Smooth muscle cell (in vitro differentiated cells): ENCODE measurements around the gene WASF1. TPM values are rescaled to one million over a fixed set of nuclear protein-coding genes. Genes with fewer than 3 reads are reported as not detected.
"Not testable (repeated sequence)": the region's sequence is repeated elsewhere in the genome, so short reads cannot be mapped to it uniquely, and the experiment has no call there.

Experiments used
- DNase-seq: peaks from one replicate; lab custom pipeline; 2025; ENCODE audit not compliant: unreplicated experiment; lab: John Stamatoyannopoulos, UW
- H2AFZ ChIP-seq: fragments of 200-600 bp; sonication (generic); 2 replicates; pipeline ENCODE4 v1.6.0; 2016; ENCODE audit warnings: antibody characterized with exemption, low read depth, mild to moderate bottlenecking
- H3F3A ChIP-seq: fragments of 200-600 bp; sonication (generic); 2 replicates; pipeline ENCODE4 v1.6.0; 2017; ENCODE audit warnings: antibody characterized with exemption, low read depth
- H3K27ac ChIP-seq: fragments of 200-600 bp; sonication (generic); 2 replicates; pipeline ENCODE4 v1.5.1; 2016; ENCODE audit warnings: low read depth, mild to moderate bottlenecking
- H3K27me3 ChIP-seq: fragments of 200-600 bp; sonication (generic); 2 replicates; pipeline ENCODE4 v1.6.1; 2016; ENCODE audit warnings: low read depth, mild to moderate bottlenecking
- H3K36me3 ChIP-seq: fragments of 200-600 bp; sonication (generic); 2 replicates; pipeline ENCODE4 v1.5.1; 2016; ENCODE audit warnings: low read depth
- H3K4me1 ChIP-seq: fragments of 200-600 bp; sonication (generic); 2 replicates; pipeline ENCODE4 v1.5.1; 2016; ENCODE audit warnings: low read depth
- H3K4me2 ChIP-seq: fragments of 200-600 bp; sonication (generic); 2 replicates; pipeline ENCODE4 v1.6.0; 2016; ENCODE audit warnings: mild to moderate bottlenecking
- H3K4me3 ChIP-seq: fragments of 200-600 bp; sonication (generic); 2 replicates; pipeline ENCODE4 v1.5.1; 2016; ENCODE audit warnings: mild to moderate bottlenecking
- H3K79me2 ChIP-seq: fragments of 200-600 bp; sonication (generic); 2 replicates; pipeline ENCODE4 v1.6.0; 2016; ENCODE audit warnings: low read depth, mild to moderate bottlenecking
- H3K9ac ChIP-seq: fragments of 200-600 bp; sonication (generic); 2 replicates; pipeline ENCODE4 v1.6.0; 2016; ENCODE audit warnings: low read depth
- H3K9me3 ChIP-seq: fragments of 200-600 bp; sonication (generic); replicated peaks from 2 replicates; pipeline ENCODE4 v1.5.1; 2016; ENCODE audit warnings: low read depth
- H4K20me1 ChIP-seq: fragments of 200-600 bp; sonication (generic); 2 replicates; pipeline ENCODE4 v1.6.0; 2016; ENCODE audit warnings: low read depth
- CTCF ChIP-seq: fragments of 200-600 bp; sonication (generic); IDR thresholded peaks from 2 replicates; pipeline ENCODE4 v1.5.1; 2017; ENCODE audit warnings: borderline replicate concordance, mild to moderate bottlenecking, antibody characterized with exemption; ENCODE audit not compliant: insufficient read depth, poor library complexity, severe bottlenecking
- WGBS: methylation state at CpG from one replicate; pipeline ENCODE4 v1.1.7; 2016; ENCODE audit warnings: low lambda C conversion rate; 5-methylcytosine and 5-hydroxymethylcytosine counted together
- polyA plus RNA-seq: library from polyadenylated mRNA; unstranded; fragments of >200 nt; fragmentation: Nextera tagmentation; extraction: Ambion mirVana; gene quantifications from 2 replicates; pipeline ENCODE4 v1.2.1, GENCODE V29; 2016
- total RNA-seq: library from RNA; depleted of rRNA; stranded (reverse); fragments of >200 nt; gene quantifications from 2 replicates; pipeline ENCODE4 v1.2.3, GENCODE V29; 2014

WASF1 gene
- total and polyA plus RNA-seq, 2 experiments from 2014 or later = 16.9 to 26.5 TPM

- Histone ChIP-seq H3K4me2 (no peak overlapping the region), H3K4me3 (no peak overlapping the region), H3K9me3 (no peaks in the 10 kb centered on the region), H3K27me3 (no peaks in the 10 kb centered on the region), H4K20me1 (no peaks in the 10 kb centered on the region), H3F3A (no peaks in the 10 kb centered on the region), H2AFZ (no peak overlapping the region), H3K27ac (no peak overlapping the region), H3K4me1 (no peaks in the 10 kb centered on the region), H3K9ac (no peak overlapping the region), H3K36me3 (no peaks in the 10 kb centered on the region), H3K79me2 (no peaks in the 10 kb centered on the region)
- TF ChIP-seq CTCF = no peak
- DNase-seq = no peak
Measured at GRCh38 chr6:110130362-110130761, 49.1 kb downstream of the WASF1 start.

GRCh38 chr6:110128418-110128817 lies 51.1 kb downstream of the WASF1 start:
- Histone ChIP-seq H3K9me3 (no peaks in the 10 kb centered on the region), H3K4me2 (no peak overlapping the region), H3K4me1 (no peaks in the 10 kb centered on the region), H3K27ac (no peak overlapping the region), H3K79me2 (no peaks in the 10 kb centered on the region), H3K4me3 (no peak overlapping the region), H4K20me1 (no peaks in the 10 kb centered on the region), H3K9ac (no peak overlapping the region), H3K36me3 (no peaks in the 10 kb centered on the region), H2AFZ (no peak overlapping the region), H3F3A (no peaks in the 10 kb centered on the region), H3K27me3 (no peaks in the 10 kb centered on the region)
- DNase-seq = no peak
- no peak for TF ChIP-seq CTCF
- WGBS = 88% methylated on average over 4 of the region's 4 CpGs

DNA sequence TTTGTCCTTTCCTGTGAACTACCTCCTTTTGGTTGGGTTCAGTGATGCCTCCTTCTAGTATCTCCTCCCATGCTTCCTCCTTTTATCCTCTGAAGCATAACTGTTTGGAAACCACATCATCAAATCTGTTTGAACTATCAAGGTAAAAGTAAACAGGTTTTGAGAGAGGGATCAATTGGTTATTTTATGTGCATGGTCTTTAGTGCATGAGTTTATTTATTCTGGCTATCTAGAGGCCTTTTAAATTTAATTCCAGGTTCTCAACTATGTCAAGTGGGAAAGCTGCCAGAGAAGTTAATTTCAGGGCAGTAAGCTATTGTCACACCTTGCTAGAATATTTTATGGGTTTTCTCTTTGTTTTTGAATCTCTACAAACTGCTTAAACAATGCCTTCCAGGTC lies 54.1 kb downstream of the WASF1 start:
- H4K20me1 ChIP-seq = no peaks in the 10 kb centered on the region
- H3K27ac ChIP-seq = no peak overlapping the region
- H2AFZ ChIP-seq = no peak overlapping the region
- no peaks in the 10 kb centered on the region for H3K4me1 ChIP-seq
- TF ChIP-seq CTCF = no peak
- no peak overlapping the region for H3K4me3 ChIP-seq
- H3K4me2 ChIP-seq = no peak overlapping the region
- H3K36me3 ChIP-seq = no peaks in the 10 kb centered on the region
- H3K9ac ChIP-seq = no peak overlapping the region
- no peaks in the 10 kb centered on the region for H3F3A ChIP-seq
- no peaks in the 10 kb centered on the region for H3K9me3 ChIP-seq
- no peaks in the 10 kb centered on the region for H3K79me2 ChIP-seq
- no peak for DNase-seq
- no peaks in the 10 kb centered on the region for H3K27me3 ChIP-seq

DNA sequence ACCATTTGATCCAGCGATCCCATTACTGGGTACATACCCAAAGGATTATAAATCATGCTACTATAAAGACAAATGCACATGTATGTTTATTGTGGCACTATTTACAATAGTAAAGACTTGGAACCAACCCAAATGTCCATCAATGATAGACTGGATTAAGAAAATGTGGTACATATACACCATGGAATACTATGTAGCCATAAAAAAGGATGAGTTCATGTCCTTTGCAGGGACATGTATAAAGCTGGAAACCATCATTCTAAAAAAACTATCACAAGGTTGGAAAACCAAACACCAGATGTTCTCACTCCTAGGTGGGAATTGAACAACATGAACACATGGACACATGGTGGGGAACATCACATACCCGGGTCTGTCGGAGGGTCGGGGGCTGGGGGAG lies 57.8 kb downstream of the WASF1 start:
- DNase-seq, H3K4me3 ChIP-seq, H3F3A ChIP-seq, H3K9ac ChIP-seq, H3K27me3 ChIP-seq, H3K9me3 ChIP-seq, H3K27ac ChIP-seq, H3K4me1 ChIP-seq, H4K20me1 ChIP-seq, H3K4me2 ChIP-seq, H3K79me2 ChIP-seq, H3K36me3 ChIP-seq, H2AFZ ChIP-seq: not testable (repeated sequence)
- 95% methylated on average over 4 of the region's 4 CpGs for WGBS
